Thoracic aorta (tissue), 2 donors: ENCODE results near the gene EDC4. TPM values are rescaled to one million over a fixed set of nuclear protein-coding genes. Genes with fewer than 3 reads are reported as not detected.

Experiments
- ATAC-seq: fragments of 150-250 bp; one replicate; pipeline ENCODE4 v1.8.0; 2017; ENCODE audit warnings: low read depth; ENCODE audit not compliant: insufficient number of reproducible peaks, low FRiP score
- DNase-seq: peaks from one replicate; pipeline ENCODE4 v3.0.0-alpha.2; 2020; ENCODE audit warnings: low spot score
- H3K27ac ChIP-seq, 2 donors: fragments of 200-600 bp; sonication (generic); 1 replicate in 1 of 2; 2 replicates in 1 of 2; pipeline ENCODE4 v1.5.1; 2016; ENCODE audit warnings: mild to moderate bottlenecking in 2 of 2, moderate library complexity in 2 of 2
- H3K27me3 ChIP-seq: fragments of 200-600 bp; sonication (generic); replicated peaks from 2 replicates; pipeline ENCODE4 v1.6.0; 2016; ENCODE audit warnings: mild to moderate bottlenecking; ENCODE audit not compliant: insufficient read depth
- H3K36me3 ChIP-seq: fragments of 200-600 bp; sonication (generic); one replicate; pipeline ENCODE4 v1.5.1; 2016
- H3K4me1 ChIP-seq, 2 donors: fragments of 200-600 bp; sonication (generic); 1 replicate in 1 of 2; 2 replicates in 1 of 2; pipeline versions ENCODE4 v1.5.1 to v1.6.0; 2016; ENCODE audit warnings: low read depth in 2 of 2, mild to moderate bottlenecking in 1 of 2; ENCODE audit not compliant: control insufficient read depth in 1 of 2
- H3K4me3 ChIP-seq: fragments of 200-600 bp; sonication (generic); 2 replicates; pipeline ENCODE4 v1.5.1; 2016; ENCODE audit warnings: mild to moderate bottlenecking
- H3K9me3 ChIP-seq: fragments of 200-600 bp; sonication (generic); 2 replicates; pipeline ENCODE4 v1.5.1; 2016
- CTCF ChIP-seq: fragments of 200-600 bp; sonication (generic); IDR thresholded peaks from one replicate; pipeline ENCODE4 v1.5.1; 2019; ENCODE audit warnings: antibody characterized with exemption
- total RNA-seq, 2 donors: library from RNA; depleted of rRNA; stranded (reverse); fragments of >200 nt; gene quantifications; one replicate each; pipeline versions ENCODE4 v1.1.0 to v1.2.3, GENCODE V29; 2016

Gene EDC4
- total RNA-seq, 2 donors from 2014 or later = 57.4 to 61.0 TPM

GRCh38 chr16:67885976-67886375 is 13.1 kb downstream of the EDC4 start:
- H3K36me3 ChIP-seq = peaks cover 19% of the 10 kb centered on the region

GRCh38 chr16:67886387-67886786 is 13.5 kb downstream of the EDC4 start:
- Histone ChIP-seq H3K27ac (no peak overlapping the region), H3K36me3 (peaks cover 15% of the 10 kb centered on the region), H3K27me3 (no peaks in the 10 kb centered on the region), H3K9me3 (no peaks in the 10 kb centered on the region), H3K4me3 (no peak overlapping the region), H3K4me1 (peaks cover 4 to 17% of the 10 kb centered on the region in 2 donors)
- DNase-seq (no peak), ATAC-seq (no peak)
- TF ChIP-seq CTCF = no peak

More at GRCh38 chr16:67885976-67886375, 13.1 kb downstream of the EDC4 start:
- DNase-seq = no peak
- H3K27me3 ChIP-seq = no peaks in the 10 kb centered on the region
- no peak for ATAC-seq
- no peak overlapping the region for H3K4me3 ChIP-seq
- H3K9me3 ChIP-seq = no peaks in the 10 kb centered on the region
- H3K27ac ChIP-seq = no peak overlapping the region
- no peak for TF ChIP-seq CTCF
- peaks cover 4 to 17% of the 10 kb centered on the region in 2 donors for H3K4me1 ChIP-seq

GRCh38 chr16:67888331-67888730 is 15.5 kb downstream of the EDC4 start:
- ATAC-seq (no peak), DNase-seq (no peak)
- Histone ChIP-seq H3K27me3 (no peaks in the 10 kb centered on the region), H3K4me3 (no peak overlapping the region), H3K36me3 (no peaks in the 10 kb centered on the region), H3K4me1 (peaks cover 9 to 23% of the 10 kb centered on the region in 2 donors), H3K9me3 (no peaks in the 10 kb centered on the region), H3K27ac (no peak overlapping the region)
- TF ChIP-seq CTCF = no peak

- Histone ChIP-seq H3K4me3 (peak overlapping the region; percentile 78), H3K27me3 (no peaks in the 10 kb centered on the region), H3K27ac (peak overlapping the region in 1 of 2 donors; percentile 87), H3K4me1 (peaks cover 17 to 41% of the 10 kb centered on the region in 2 donors), H3K9me3 (no peaks in the 10 kb centered on the region), H3K36me3 (no peaks in the 10 kb centered on the region)
- TF ChIP-seq CTCF = no peak
- no peak for DNase-seq
- ATAC-seq = no peak
These were observed 19.5 kb downstream of the EDC4 start for GRCh38 chr16:67892375-67892774.

GRCh38 chr16:67892899-67893742 is 20.3 kb downstream of the EDC4 start, which contains the start of gene PSKH1:
PSKH1 (plus strand) TSS chr16:67893254; CDS start chr16:67908750, 15,496 bp downstream.
- DNase-seq (peak; percentile 88), ATAC-seq (peak; percentile 85)
- Histone ChIP-seq H3K9me3 (no peaks in the 10 kb centered on the region), H3K27me3 (no peaks in the 10 kb centered on the region), H3K4me1 (peaks cover 24 to 48% of the 10 kb centered on the region in 2 donors), H3K36me3 (no peaks in the 10 kb centered on the region), H3K4me3 (peak within 1 kb of the TSS; percentile 78), H3K27ac (peak within 1 kb of the TSS; percentile 87 to 91)
- TF ChIP-seq CTCF = no peak
